Measurements from ENCODE around the gene CCDC24. TPM values are rescaled to one million over a fixed set of nuclear protein-coding genes. Genes with fewer than 3 reads are reported as not detected.

The CCDC24 gene
- total and polyA plus RNA-seq, 9 of the 15 experiments (the other 6 are each of a cell fraction or from before 2014, with no cell fraction given): 0.31 to 4.5 (median 1.5) TPM

- TF ChIP-seq HINFP (tag; conservative IDR thresholded peaks at IDR 0.05; ENCODE audit: low read depth) (no peak), CCNT2 (IDR thresholded peaks at IDR 0.05; ENCODE audit: borderline replicate concordance, extremely low read depth, insufficient read length, low read depth, low read length) (no peak), NUFIP1 (IDR thresholded peaks at IDR 0.05; ENCODE audit: partially characterized antibody) (no peak), PTBP1 (IDR thresholded peaks at IDR 0.05; ENCODE audit: low read depth, low read length) (no peak), KLF13 (tag; IDR thresholded peaks at IDR 0.05; ENCODE audit: borderline replicate concordance, low read depth) (no peak), SNIP1 (IDR thresholded peaks at IDR 0.05; ENCODE audit: low read depth) (no peak), POLR2AphosphoS5 (IDR thresholded peaks at IDR 0.05; ENCODE audit: control insufficient read depth, insufficient read depth, low read depth, low read length) (no peak), TFAM (CRISPR knock-in tag; conservative IDR thresholded peaks at IDR 0.05) (no peak), GATA2 (CRISPR knock-in tag; IDR thresholded peaks at IDR 0.05) (no peak), BRD9 (IDR thresholded peaks at IDR 0.05; ENCODE audit: low read depth, partially characterized antibody) (no peak), MYC (IDR thresholded peaks at IDR 0.05; ENCODE audit: low read depth, low read length) (no peak), MYC (CRISPR knock-in tag; IDR thresholded peaks at IDR 0.05; ENCODE audit: borderline replicate concordance, low read depth) (no peak), RBBP5 (IDR thresholded peaks at IDR 0.05; ENCODE audit: borderline replicate concordance, insufficient read depth, low read length, poor library complexity, severe bottlenecking) (no peak), CHD1 (IDR thresholded peaks at IDR 0.05; ENCODE audit: low read length) (peak; percentile 30)
These were observed 44.1 kb upstream of the CCDC24 start (continued) for GRCh38 chr1:43947061-43947873.
